HCEC 1CT (cell line): ENCODE measurements around the gene RRBP1.

Source experiments
- DNase-seq: peaks from one replicate; pipeline ENCODE4 v3.0.0-alpha.2; 2017

Gene RRBP1

GRCh38 chr20:17631576-17632319, 50.3 kb downstream of the RRBP1 start:
- DNase-seq: no peak

DNA sequence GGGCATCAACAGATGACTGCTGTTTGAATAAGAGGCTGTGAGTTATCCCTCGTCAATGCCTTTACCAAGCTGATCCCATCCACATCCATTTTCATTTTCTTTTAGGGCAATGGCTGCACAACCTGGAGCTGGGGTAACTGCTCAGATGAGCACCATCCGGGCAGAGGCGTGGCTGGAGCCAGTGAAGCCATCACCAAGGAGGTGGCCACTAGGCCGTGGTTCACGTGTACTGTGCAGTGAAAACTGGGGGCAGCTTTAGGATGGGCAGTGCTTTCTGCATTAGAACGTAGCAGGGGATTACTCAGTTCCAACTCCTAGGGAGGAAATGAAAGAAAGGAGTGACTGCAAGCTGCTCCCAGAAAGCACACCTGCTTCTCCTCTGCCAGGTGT, 51.2 kb downstream of the RRBP1 start:
- no peak for DNase-seq

- DNase-seq: no peak
These were observed 51.8 kb downstream of the RRBP1 start for GRCh38 chr20:17630151-17630805.

DNA sequence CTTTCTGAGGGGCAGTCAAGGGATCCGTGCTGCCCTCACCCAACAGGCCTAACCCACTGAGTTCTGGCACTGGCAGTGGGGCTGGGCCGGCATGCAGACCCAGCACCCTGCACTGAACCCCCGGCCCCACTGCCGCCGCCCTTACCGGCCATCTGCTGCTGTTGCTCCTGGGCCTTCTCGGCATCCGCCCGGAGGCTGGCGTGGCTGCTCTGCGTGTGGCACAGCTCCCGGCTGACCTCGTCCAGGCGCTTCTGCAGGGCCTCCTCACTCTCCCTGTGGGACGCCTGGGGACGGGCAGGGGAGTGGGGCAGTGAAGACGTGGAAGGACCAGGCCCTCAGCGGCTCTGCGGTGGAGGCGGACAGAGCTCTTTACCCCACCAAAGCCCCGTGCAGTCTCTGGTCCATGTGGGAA, 52.4 kb downstream of the RRBP1 start:
- DNase-seq: no peak

DNA sequence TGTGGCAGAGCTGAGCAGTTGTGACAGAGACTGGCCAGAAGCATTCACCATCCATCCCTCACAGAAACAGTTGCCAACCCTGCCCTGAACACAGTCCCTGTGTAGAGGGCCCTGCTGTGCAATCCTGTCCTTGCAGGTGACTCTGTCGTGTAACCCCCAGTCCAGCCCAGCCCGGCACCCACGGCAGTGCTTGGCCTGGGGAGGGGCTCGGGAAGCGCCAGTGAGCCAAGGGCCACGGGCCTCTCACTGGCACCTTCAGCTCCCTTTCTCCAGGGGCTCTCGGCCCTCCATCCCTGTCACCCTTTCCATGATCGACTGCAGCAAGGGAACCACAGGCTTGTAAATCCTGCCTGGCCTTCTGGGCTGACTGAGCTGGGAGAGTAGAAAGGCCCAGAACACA, 53.0 kb downstream of the RRBP1 start:
- no peak for DNase-seq

DNA sequence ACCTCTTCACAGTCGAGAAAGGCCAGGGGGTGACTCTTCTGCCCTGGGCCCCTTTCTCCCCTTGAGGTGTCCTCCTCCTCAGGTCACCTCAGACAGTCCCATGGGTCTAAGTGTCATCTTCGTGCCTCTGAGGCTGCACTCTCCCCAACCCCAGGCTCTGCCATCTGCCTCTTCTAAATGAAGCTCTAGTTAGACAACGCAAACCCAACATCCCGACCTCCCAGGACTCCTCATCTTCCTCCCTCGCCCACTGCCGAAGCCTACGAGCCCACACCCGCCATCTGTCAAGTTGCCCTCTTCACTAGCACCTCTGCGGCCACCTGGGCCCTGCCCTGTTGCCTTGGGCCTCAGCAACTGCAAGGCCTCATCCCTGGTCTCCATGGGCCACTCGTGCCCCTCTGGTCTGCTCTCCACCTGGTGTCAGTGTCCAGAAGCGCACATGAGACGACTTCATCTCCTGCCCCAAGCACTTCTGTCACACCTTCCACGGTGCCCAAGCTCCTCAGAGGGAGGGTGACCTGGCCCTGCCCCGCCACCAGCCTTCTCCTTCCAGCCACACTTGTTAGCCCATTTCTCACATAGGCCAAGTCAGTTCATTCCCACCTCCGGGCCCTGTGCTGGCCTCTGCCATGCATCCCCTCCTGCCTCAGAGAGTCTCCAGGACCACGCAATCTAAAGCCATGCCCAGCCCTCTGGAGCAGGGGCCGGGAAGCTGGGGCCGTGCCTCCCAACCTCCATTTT, 53.8 kb downstream of the RRBP1 start:
- no peak for DNase-seq

GRCh38 chr20:17627101-17627955, 54.7 kb downstream of the RRBP1 start:
- no peak for DNase-seq

DNA sequence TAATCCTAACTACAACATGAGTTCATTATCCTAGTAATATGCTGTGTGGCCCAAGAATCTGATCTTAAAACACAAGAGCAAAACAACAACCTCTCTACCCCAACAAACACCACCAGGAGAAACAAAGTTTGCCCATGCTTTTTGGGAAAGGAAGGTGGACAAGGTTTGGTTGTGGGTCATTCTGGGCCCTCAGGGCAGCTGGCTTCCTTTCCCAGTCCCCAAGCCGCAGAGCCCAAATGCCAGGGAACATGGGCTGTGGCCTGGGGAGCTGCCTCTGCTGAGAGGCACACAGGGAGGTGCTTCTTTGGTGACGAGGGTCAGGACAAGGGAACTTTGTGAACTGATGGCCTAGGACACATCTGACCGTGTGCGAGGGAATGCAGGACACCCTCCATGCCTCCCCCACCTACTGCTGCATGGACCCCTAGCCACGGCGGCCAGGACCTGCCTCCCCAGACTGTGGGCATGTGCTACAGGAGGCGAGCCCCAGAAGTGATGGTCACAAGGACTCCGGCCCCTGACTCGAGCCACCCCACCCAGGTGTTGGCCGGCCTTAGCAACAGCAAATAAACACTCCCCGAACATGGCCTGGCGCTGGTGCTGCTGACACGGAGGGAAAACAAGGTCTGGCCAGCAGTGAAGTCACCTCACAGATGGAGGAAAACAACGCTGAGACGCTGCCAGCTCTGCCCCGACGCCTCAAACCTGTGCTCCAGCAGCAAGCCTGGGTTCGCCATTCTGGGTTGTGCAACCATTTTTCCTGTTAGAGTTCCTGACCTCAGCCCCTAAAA, 55.6 kb downstream of the RRBP1 start:
- no peak for DNase-seq

DNA sequence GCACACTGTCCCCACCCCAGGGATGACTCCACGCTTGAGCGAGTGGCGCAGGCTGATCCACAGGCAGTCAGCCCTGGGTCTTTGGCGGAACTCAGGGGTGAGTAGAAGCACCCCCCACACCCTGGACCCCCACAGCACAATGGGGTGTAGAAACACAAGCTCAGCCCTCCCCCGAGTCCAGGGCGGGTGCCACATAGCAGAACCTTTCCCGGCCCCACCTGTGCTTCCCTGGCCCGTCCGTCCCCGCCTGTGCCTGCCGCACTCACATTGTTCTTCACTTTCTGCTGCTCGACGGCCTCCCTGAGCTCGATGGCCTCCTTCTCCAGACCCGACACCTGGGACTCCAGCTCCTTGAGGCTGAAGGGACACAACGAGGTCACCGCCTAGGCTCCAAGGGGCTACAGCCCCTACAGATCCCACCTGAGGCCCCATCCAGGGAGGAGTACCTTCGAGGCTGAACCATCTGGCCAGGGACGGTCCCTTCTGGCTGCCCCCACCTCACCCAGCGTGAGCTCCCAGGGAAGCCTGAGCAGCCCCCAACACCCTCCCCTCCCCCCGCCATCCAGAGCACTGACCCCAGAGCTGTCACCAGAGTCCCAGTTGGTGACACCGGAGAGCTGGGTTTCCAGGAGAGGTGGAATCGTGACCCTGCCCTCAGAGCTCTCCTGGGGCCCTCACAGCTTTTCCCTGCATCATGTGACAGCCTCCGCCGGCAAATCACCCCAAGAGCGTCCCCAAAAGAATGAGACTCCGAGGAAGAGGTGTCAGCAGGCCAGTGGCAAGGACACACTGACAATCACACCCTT, 56.6 kb downstream of the RRBP1 start:
- DNase-seq: no peak

DNA sequence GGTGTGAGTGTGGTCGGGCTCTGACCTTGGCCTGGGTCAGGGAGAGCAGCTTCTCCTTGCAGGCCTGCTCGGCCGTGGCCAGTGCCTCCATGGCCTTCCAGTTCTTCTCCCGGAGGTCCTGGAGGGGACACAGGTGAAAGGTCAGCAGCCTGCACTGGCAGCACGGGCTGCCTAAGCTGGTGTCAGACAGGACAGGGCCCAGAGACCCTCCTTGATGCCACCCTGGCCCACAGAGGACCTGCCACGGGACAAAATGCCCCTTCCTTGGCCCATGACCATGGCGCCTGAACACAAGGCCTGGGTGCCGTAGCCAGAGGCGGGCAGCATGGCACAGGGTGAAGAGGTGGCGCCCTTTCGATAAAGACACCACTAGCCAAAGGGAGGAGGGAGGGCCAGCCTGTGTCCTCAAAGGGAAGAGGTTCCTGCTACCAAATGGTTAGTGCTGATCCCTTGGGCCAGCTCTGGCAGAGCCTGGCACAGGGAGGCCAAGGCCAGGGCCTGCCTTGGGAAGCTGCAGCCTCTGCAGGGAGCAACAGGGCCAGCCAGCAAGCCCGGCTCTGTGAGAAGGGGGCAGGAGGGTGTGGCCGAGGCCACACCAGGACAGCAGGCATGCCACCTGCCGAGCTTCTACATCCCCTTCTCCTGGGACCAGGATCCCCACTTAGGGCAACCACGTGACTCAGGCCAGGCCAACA, 57.3 kb downstream of the RRBP1 start:
- no peak for DNase-seq

DNA sequence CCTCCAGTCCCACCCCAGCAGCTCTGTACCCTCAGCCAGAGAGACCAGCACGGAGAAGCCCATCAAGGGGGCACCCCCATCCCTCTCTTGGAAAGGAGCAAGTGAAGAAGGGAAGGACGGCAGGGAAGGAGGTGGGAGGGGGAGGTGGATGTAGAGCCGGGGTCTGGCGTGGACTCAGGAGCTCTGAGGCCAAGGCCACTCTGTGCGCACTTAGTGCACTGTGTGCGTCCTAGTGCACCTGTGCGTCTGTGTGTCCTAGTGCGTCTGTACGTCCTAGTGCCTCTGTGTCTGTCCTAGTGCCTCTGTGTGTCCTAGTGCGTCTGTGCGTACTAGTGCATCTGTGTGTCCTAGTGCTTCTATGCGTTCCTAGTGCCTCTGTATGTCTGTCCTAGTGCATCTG, 58.0 kb downstream of the RRBP1 start:
- no peak for DNase-seq

- no peak for DNase-seq
These were observed 59.1 kb downstream of the RRBP1 start for GRCh38 chr20:17622851-17623508.

DNA sequence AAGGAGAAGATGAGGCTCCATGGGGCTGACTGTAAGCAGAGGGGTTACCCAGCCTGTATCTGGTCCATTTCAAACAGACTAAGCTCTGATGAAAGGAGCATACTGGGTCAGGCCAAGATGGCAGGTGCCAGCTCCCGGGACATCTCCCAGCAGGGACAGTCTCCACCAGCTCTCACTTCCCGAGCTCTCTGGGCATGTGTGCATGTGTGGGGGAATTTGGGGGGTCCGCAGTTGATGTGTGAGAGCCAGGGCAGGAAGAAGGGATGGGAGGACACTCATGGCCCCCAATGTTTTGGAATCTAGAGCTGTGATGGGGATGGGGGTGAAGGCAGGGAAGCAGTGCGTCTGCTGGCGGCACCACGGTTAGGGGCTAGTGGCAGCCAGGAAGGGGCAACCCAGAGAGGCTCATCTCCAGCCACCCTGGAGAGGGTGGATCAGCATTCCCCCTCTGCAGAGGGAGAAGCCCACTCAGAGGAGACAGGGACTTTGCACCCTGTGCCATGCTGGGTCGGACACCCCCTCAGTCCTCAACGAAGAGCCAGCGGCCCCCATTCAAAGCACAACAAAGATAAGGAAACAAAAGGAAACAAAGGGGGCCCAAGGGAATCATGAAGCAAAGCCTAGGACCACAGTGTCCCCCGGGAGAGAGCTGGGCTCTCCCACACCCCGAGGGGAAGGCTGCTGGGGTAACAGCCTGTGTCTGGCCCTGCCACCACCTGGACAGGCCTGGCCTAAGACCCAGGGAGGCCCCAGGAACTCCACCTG, 59.8 kb downstream of the RRBP1 start:
- DNase-seq: no peak

DNA sequence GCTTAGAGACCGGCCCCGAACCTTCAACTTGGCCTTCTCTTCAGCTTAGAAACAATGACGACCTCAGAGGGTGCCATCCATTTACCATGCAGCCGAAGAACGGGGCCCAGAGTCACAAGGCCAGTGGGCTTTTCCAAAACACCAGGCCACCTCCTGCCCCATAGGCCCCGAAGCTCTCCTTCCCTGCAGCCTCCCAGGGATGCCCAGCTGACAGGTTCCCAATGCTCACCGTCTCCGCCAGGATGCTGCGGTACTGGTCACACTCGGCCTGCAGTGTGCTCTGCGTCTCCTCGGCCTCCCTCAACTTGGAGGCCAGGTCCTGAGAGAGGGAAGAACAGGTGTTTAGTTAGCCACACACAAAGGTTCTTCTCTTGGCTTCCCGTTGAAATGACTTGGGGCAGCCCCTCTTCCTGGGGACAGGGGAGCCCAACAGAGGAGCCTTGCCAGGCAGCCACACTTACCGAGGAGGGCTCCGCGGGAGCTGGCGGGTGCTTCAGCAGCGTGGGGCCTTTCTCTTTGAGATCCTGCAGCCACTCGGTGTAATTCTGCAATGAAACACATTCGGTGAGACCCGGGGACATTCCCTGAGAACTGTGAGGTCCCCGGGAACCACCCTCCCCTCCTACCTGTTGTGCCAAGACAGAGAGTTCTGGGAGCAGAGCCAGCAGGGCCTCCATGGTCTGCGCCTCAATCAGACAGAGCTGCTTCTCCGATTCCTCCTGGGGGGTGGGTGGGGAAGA, 60.6 kb downstream of the RRBP1 start:
- no peak for DNase-seq

DNA sequence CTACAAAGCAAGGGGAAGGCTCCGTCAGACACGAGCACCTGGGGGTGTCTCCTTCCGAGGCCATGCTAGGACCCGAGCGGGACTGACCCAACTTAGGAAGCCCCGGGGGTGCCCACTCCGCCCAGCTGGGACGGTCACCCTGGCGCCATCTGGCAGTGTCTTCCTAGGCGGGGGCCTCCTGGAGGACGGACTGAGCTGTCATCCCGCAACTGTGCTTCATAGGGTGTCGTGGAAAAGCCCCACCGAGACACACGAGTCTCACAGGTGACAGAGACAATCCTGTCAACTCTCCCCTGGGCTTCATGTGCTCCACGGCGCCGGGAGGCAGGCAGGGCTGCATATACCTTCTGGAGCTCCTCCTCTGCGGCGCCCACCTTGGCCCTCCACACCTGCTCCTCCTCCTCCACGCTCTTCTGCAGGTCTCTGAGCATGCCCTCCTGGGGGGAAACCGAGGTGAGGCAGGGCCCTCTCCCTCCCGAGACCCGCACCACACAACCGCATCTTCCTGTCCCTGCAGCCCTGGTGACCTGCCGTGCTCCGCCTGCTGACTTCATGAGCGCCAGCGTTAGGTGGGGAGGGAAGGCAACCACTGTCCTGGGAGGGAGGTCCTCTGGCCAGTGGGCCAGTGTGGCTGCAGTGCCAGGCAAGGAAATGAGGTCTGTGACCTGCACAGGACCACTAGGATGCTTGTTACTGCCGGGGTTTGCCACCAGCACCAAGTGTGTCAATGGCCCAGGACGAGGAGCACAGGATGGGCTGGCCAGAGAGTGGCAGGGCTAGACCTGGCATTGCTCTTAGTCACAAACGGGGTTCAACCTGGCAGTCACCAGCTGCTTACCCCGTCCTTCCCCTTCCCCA, 61.4 kb downstream of the RRBP1 start:
- DNase-seq: no peak

DNA sequence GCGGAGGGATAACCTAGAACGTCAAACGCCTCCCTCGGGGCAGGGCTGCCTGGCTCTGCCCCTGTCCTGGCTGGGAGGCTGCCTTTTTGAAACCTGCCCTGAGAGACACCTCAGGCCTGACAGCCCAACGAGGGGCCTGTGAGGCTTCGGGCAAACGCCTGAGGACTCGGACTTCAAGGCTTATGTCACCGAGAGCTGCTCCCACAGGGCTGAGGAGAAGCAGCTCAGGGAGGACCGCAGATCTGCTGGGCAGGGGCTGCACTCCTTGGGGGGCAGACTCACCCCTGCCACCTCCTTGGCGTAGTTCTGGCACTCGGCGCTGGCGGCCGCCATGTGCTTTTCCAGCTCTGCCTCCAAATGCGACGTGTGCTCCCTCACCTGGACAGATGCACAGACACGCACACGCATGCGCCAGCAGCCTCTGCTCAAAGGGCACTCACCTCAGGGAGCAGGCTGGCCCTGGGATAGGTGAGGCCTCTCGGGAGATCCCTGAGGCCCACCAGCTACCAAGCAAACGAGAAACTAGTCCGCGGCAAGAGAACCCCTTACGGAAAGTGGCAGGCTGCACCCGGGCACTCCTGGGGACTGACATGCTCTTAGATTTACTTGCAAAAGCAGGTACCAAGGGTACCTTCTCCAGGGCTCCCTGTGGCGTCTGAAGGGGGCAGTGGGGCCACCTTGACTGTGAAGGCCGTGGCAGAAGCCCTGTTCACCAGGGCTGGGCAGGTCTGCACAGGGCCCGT, 62.5 kb downstream of the RRBP1 start:
- DNase-seq: no peak

DNA sequence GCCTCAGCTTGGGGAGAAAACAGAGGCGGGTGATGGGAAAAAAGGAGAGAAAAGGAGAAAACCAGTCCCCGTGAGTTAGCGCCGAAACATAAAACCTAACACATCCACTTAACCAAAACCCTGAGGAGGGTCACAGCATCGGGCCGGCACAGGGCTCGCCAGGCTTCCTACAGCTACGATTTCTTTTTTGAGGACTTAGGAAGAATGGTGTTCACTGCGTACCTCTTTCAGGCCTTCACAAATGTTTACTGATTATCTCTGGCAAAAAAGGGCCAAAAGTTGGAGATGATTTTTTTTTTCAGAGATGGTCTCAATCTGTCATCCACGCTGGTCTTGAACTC, 63.4 kb downstream of the RRBP1 start:
- DNase-seq: no peak
